Neuron (in vitro differentiated cells): ENCODE results near the gene BCAM.
"Not testable (repeated sequence)": the region's sequence is repeated elsewhere in the genome, so short reads cannot be mapped to it uniquely, and the experiment has no call there.

ENCODE experiments used
- H2AFZ ChIP-seq: one replicate; pipeline ENCODE4 v1.6.1; 2013; ENCODE audit warnings: low read depth, mild to moderate bottlenecking, inconsistent platforms, low read length, moderate library complexity
- H3K27me3 ChIP-seq: one replicate; pipeline ENCODE4 v1.6.1; 2013; ENCODE audit warnings: low read length; ENCODE audit not compliant: insufficient read depth
- H3K36me3 ChIP-seq: one replicate; pipeline ENCODE4 v1.6.1; 2013; ENCODE audit warnings: low read length; ENCODE audit not compliant: insufficient read depth
- H3K4me1 ChIP-seq: one replicate; pipeline ENCODE4 v1.6.1; 2013; ENCODE audit warnings: low read length; ENCODE audit not compliant: insufficient read depth
- H3K4me3 ChIP-seq: 2 replicates; pipeline ENCODE4 v1.5.1; 2013; ENCODE audit warnings: mild to moderate bottlenecking, low read length, moderate library complexity
- H3K9me3 ChIP-seq: one replicate; pipeline ENCODE4 v1.6.1; 2013; ENCODE audit warnings: low read length

Gene BCAM

GRCh38 chr19:44779150-44779549 lies 29.8 kb upstream of the BCAM start:
- no peaks in the 10 kb centered on the region for H3K36me3 ChIP-seq
- no peak overlapping the region for H3K4me3 ChIP-seq
- H3K4me1 ChIP-seq: no peaks in the 10 kb centered on the region
- H3K27me3 ChIP-seq: peaks cover 14% of the 10 kb centered on the region
- no peaks in the 10 kb centered on the region for H3K9me3 ChIP-seq
- no peak overlapping the region for H2AFZ ChIP-seq

GRCh38 chr19:44781694-44782093 lies 27.2 kb upstream of the BCAM start:
- H3K4me1 ChIP-seq, H3K36me3 ChIP-seq: not testable (repeated sequence)

GRCh38 chr19:44782729-44783128 lies 26.2 kb upstream of the BCAM start:
- Histone ChIP-seq H2AFZ (no peak overlapping the region), H3K4me1 (no peaks in the 10 kb centered on the region), H3K4me3 (no peak overlapping the region), H3K27me3 (peaks cover 3% of the 10 kb centered on the region), H3K36me3 (no peaks in the 10 kb centered on the region), H3K9me3 (no peaks in the 10 kb centered on the region)

More at GRCh38 chr19:44781694-44782093, 27.2 kb upstream of the BCAM start:
- not testable (repeated sequence) for H2AFZ ChIP-seq, H3K27me3 ChIP-seq, H3K4me3 ChIP-seq, H3K9me3 ChIP-seq

- H2AFZ ChIP-seq: no peak overlapping the region
- no peaks in the 10 kb centered on the region for H3K36me3 ChIP-seq
- no peaks in the 10 kb centered on the region for H3K27me3 ChIP-seq
- no peaks in the 10 kb centered on the region for H3K4me1 ChIP-seq
- no peaks in the 10 kb centered on the region for H3K9me3 ChIP-seq
- no peak overlapping the region for H3K4me3 ChIP-seq
These were observed 25.4 kb upstream of the BCAM start for GRCh38 chr19:44783545-44783944.

GRCh38 chr19:44785271-44785670 lies 23.6 kb upstream of the BCAM start:
- H3K4me1 ChIP-seq: no peaks in the 10 kb centered on the region
- H3K9me3 ChIP-seq: no peaks in the 10 kb centered on the region

GRCh38 chr19:44785993-44786392 lies 22.9 kb upstream of the BCAM start:
- Histone ChIP-seq H3K36me3 (no peaks in the 10 kb centered on the region), H3K4me1 (no peaks in the 10 kb centered on the region), H2AFZ (no peak overlapping the region), H3K4me3 (no peak overlapping the region), H3K9me3 (no peaks in the 10 kb centered on the region), H3K27me3 (no peaks in the 10 kb centered on the region)

More at GRCh38 chr19:44785271-44785670, 23.6 kb upstream of the BCAM start:
- Histone ChIP-seq H3K4me3 (no peak overlapping the region), H3K27me3 (no peaks in the 10 kb centered on the region), H2AFZ (no peak overlapping the region), H3K36me3 (no peaks in the 10 kb centered on the region)

- Histone ChIP-seq H3K9me3 (no peaks in the 10 kb centered on the region), H2AFZ (no peak overlapping the region), H3K4me3 (no peak overlapping the region), H3K4me1 (no peaks in the 10 kb centered on the region), H3K27me3 (peaks cover 8% of the 10 kb centered on the region), H3K36me3 (no peaks in the 10 kb centered on the region)
These were observed 19.9 kb upstream of the BCAM start for GRCh38 chr19:44788971-44789370.

- H2AFZ ChIP-seq: no peak overlapping the region
- H3K36me3 ChIP-seq: no peaks in the 10 kb centered on the region
- H3K9me3 ChIP-seq: no peaks in the 10 kb centered on the region
- peaks cover 8% of the 10 kb centered on the region for H3K27me3 ChIP-seq
- H3K4me3 ChIP-seq: no peak overlapping the region
- H3K4me1 ChIP-seq: no peaks in the 10 kb centered on the region
These were observed 18.9 kb upstream of the BCAM start for GRCh38 chr19:44789943-44790483.

- H2AFZ ChIP-seq: no peak overlapping the region
- H3K27me3 ChIP-seq: peaks cover 8% of the 10 kb centered on the region
- peaks cover 7% of the 10 kb centered on the region for H3K4me1 ChIP-seq
- H3K36me3 ChIP-seq: no peaks in the 10 kb centered on the region
- no peak overlapping the region for H3K4me3 ChIP-seq
- H3K9me3 ChIP-seq: no peaks in the 10 kb centered on the region
These were observed 16.6 kb upstream of the BCAM start for GRCh38 chr19:44792281-44792680.

- no peaks in the 10 kb centered on the region for H3K36me3 ChIP-seq
- no peaks in the 10 kb centered on the region for H3K9me3 ChIP-seq
- H3K4me3 ChIP-seq: no peak overlapping the region
- H3K4me1 ChIP-seq: peaks cover 8% of the 10 kb centered on the region
- H2AFZ ChIP-seq: no peak overlapping the region
- H3K27me3 ChIP-seq: peaks cover 8% of the 10 kb centered on the region
These were observed 14.3 kb upstream of the BCAM start for GRCh38 chr19:44794610-44795009.

- H3K4me3 ChIP-seq: no peak overlapping the region
- no peaks in the 10 kb centered on the region for H3K36me3 ChIP-seq
- no peaks in the 10 kb centered on the region for H3K9me3 ChIP-seq
- peaks cover 8% of the 10 kb centered on the region for H3K4me1 ChIP-seq
- H2AFZ ChIP-seq: no peak overlapping the region
- H3K27me3 ChIP-seq: peaks cover 8% of the 10 kb centered on the region
These were observed 13.4 kb upstream of the BCAM start for GRCh38 chr19:44795398-44795987.

GRCh38 chr19:44796701-44797115 lies 12.2 kb upstream of the BCAM start:
- Histone ChIP-seq H3K36me3 (no peaks in the 10 kb centered on the region), H3K4me3 (no peak overlapping the region), H3K4me1 (peaks cover 8% of the 10 kb centered on the region), H3K9me3 (no peaks in the 10 kb centered on the region), H2AFZ (peak overlapping the region; percentile 32), H3K27me3 (peaks cover 8% of the 10 kb centered on the region)

- H3K27me3 ChIP-seq: no peaks in the 10 kb centered on the region
These were observed 9.1 kb upstream of the BCAM start for GRCh38 chr19:44799627-44800346.

More at GRCh38 chr19:44799627-44800346, 9.1 kb upstream of the BCAM start:
- Histone ChIP-seq H3K4me3 (no peak overlapping the region), H3K4me1 (peaks cover 8% of the 10 kb centered on the region), H3K9me3 (no peaks in the 10 kb centered on the region), H3K36me3 (no peaks in the 10 kb centered on the region), H2AFZ (no peak overlapping the region)
